Activated T-cell treated with anti-CD3 and anti-CD28 coated beads for 4 hours (primary cell): ENCODE results near the gene RPL34.

Source experiments
- DNase-seq: peaks from one replicate; pipeline ENCODE4 v3.0.0-alpha.2; 2020

RPL34 gene

GRCh38 chr4:108624263-108625056 lies 4.1 kb downstream of the RPL34 start:
- DNase-seq = no peak

GRCh38 chr4:108626056-108626455 lies 5.7 kb downstream of the RPL34 start:
- DNase-seq = no peak

- no peak for DNase-seq
These were observed 8.0 kb downstream of the RPL34 start for GRCh38 chr4:108628411-108628810.

- no peak for DNase-seq
These were observed 14.8 kb downstream of the RPL34 start for GRCh38 chr4:108635070-108635655.

GRCh38 chr4:108636246-108636645 lies 15.9 kb downstream of the RPL34 start:
- DNase-seq = no peak

- no peak for DNase-seq
These were observed 17.5 kb downstream of the RPL34 start for GRCh38 chr4:108637856-108638255.

GRCh38 chr4:108644237-108644636 lies 23.9 kb downstream of the RPL34 start:
- DNase-seq = no peak

- DNase-seq = no peak
These were observed 26.3 kb downstream of the RPL34 start for GRCh38 chr4:108646706-108647105.

GRCh38 chr4:108649863-108650211 lies 29.5 kb downstream of the RPL34 start:
- no peak for DNase-seq

- peak; percentile 89 for DNase-seq
These were observed 30.0 kb downstream of the RPL34 start, which contains the start of gene OSTC for GRCh38 chr4:108650212-108651013. OSTC (plus strand) TSS chr4:108650599; CDS start chr4:108650656, 57 bp downstream.

- DNase-seq = no peak
These were observed 30.8 kb downstream of the RPL34 start for GRCh38 chr4:108651014-108651791.

GRCh38 chr4:108662629-108663028 lies 42.3 kb downstream of the RPL34 start:
- no peak for DNase-seq

- no peak for DNase-seq
These were observed 54.1 kb downstream of the RPL34 start for GRCh38 chr4:108674356-108674977.
